ENCODE data around the gene ZDHHC11B.
"Not testable (repeated sequence)": the region's sequence is repeated elsewhere in the genome, so short reads cannot be mapped to it uniquely, and the experiment has no call there.

Gene ZDHHC11B

DNA sequence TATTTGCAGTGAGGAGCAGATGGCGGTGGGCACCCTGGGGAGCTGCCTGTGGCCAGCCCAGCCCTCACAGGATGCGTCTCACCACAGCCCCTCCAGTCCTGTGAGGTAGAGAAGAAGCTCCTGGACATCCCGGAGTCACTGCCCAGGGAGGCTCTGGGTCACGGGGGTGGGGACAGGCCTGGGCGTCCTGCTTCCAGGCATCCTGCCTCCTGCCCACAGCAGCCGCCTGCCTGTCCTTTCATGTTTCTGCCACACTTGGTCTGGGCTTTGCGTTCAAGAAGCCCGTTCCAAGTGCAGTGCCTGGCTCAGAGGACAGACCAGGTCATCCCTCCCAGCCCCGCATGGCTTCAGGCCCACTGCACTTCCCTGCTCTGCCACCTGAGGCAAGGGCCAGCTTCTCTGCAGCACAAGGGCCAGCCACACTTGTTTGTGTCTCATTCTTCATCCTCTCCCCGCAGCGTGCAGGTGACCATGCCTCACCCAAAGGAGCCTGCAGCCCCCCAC lies 38.2 kb downstream of the ZDHHC11B start:
- DNase-seq, result no peak
- Mint-ChIP-seq H3K27ac (no peak overlapping the region), H3K27me3 (no peaks in the 10 kb centered on the region), H3K4me3 (no peak overlapping the region), H3K36me3 (no peaks in the 10 kb centered on the region), H3K9me3 (no peaks in the 10 kb centered on the region), H3K4me1 (no peaks in the 10 kb centered on the region)
- no peak for ATAC-seq (replicated peaks)

DNA sequence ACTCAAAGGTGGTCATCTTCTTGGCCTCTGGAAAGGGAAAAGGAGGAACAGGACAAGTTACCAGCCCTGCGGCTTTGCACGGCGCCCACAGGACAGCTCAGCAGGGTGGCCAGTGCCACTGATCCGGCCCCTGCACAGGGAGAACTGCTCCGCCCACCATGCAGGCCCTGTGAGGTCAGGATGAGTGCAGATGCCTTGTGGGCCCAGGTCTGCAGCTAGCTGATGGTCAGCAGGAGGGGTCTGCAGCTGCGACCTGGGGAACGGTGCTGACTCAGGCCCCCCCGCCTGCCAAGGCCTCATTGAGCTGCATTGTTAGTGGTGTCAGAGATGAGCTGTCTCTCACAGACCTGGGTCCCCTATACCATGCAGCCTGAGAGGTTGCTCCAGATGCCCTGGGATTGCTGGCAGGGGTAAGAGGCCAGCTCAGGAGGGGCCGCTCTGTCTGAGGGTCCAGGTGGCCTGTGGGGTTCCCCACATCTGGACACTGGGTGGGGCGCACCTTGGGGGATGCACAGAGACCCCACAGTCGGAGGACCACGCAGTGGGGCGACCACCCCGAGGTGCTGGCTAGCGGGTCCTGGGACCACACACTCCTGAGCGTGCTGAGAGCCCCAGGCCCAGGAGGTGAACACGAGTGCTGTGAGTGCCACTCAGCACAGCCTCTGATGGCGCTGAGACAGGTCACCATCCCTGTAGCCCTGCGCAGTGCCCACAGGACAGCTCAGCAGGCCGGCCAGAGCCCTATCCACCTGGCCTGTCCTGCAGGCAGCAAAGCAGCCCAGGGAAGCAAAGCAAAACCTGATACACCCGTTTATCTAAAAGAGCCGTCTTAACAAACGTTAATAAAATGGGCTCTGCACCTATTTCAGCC lies 39.0 kb downstream of the ZDHHC11B start:
- H3K27ac Mint-ChIP-seq; H3K9me3 Mint-ChIP-seq; H3K27me3 Mint-ChIP-seq; H3K4me1 Mint-ChIP-seq; ATAC-seq (replicated peaks); H3K4me3 Mint-ChIP-seq; DNase-seq; H3K36me3 Mint-ChIP-seq: not testable (repeated sequence)

DNA sequence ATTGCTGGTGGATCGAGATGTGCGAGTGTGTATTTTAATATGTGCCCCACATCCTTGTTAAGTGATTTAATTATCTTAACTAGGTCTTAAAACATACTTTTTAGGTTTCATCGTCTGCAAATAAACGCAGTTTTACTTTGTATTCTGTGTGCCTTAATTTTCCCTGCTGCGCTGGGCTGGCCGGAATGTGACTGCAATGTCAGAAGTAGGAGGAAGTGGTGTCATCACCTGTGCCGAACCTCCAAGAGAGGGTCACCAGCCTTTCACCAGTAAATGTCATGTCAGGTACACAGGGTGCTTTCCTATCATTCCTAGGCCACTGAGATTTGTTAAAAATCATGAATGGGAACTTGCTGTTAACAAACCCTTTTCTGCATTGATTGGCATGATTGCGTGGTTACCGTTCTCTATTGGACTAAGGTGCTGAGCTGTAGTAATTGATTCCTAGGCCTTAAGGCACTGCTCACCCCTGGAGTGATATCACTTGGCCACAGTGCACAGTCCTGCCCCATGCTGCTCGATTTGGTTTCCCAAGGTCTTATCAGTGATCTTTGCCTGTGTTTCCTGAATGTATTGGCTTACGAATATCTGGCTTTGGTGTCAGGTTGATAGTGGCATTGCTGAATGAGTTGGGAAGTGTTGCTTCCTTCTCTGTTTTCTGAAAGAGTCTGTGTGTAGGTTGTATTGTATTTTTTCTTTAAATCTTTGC lies 40.7 kb downstream of the ZDHHC11B start:
- not testable (repeated sequence) for H3K27ac Mint-ChIP-seq; DNase-seq; H3K9me3 Mint-ChIP-seq; H3K27me3 Mint-ChIP-seq; H3K4me1 Mint-ChIP-seq; H3K36me3 Mint-ChIP-seq; H3K4me3 Mint-ChIP-seq; ATAC-seq (replicated peaks)

DNA sequence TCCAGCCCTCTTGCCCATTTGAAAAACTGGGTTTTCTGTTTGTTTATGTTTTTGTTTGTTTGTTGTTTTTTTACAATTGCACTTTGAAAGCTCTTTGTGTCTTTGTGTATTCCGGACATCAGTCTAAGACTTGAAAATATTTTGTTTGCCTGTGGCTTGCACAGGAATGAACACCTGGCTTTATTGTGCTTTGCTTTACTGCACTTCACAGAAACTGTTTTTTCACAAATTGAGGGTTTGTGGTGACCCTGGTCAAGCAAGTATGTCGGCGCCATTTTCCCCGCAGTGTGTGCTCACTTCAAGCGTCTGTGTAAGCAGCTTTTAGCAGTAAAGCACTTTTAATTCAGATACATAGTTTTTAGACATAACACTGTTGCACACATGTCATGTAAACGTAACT lies 42.3 kb downstream of the ZDHHC11B start:
- not testable (repeated sequence) for H3K4me1 Mint-ChIP-seq; H3K4me3 Mint-ChIP-seq; DNase-seq; ATAC-seq (replicated peaks); H3K27ac Mint-ChIP-seq; H3K36me3 Mint-ChIP-seq; H3K9me3 Mint-ChIP-seq; H3K27me3 Mint-ChIP-seq

DNA sequence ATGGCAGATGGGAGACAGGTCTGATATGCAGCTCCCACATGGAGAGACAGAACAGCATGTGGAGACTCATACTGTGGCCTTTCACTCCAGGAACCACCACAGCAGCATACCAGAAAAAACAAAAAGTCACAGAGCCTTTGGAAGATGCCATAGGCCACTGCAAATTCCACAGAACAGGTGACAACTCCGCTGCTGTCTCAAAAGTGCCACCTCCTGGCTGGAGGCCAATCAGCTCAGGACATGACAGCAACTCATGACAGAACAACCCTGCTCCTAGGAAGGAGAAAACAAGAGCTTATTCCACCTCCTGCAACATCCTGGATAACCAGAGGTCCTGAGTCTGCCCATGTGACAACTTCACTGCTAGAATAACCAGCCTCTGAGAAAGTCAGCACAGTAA lies 50.4 kb downstream of the ZDHHC11B start:
- not testable (repeated sequence) for H3K4me1 Mint-ChIP-seq; H3K4me3 Mint-ChIP-seq; ATAC-seq (replicated peaks); H3K36me3 Mint-ChIP-seq; H3K27ac Mint-ChIP-seq; DNase-seq; H3K9me3 Mint-ChIP-seq
- H3K27me3 Mint-ChIP-seq, result peaks cover 10 to 17% of the 10 kb centered on the region in 2 donors

DNA sequence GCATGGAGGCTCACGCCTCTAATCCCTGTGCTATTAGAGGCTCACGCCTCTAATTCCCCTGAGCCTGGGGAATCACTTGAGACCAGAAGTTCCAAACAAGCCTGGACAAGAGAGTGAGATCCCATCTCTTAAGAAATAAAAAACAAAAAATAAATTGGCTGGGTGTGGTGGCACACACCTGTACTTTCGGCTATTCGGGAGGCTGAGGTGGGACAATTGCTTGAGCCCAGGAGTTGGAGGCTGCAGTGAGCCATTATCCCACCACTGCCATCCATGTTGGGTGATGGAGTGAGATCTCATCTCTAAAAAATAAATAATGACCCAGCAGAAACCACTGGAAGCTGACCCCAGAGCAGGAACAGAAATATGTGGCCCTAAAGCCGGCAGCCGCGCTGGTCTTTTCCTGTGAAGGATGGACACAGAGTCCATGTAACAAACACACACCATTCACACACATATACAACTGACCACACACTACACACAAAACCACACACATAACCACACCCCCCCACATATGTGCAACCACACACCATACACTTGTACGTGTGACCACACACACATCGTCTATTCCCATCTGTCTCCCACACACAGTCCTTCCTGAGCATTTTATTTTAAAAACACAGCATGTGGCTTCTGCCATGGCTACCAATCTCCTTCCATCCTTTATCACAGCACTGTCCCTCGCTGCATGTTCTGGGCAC lies 51.6 kb downstream of the ZDHHC11B start:
- not testable (repeated sequence) for H3K9me3 Mint-ChIP-seq

DNA sequence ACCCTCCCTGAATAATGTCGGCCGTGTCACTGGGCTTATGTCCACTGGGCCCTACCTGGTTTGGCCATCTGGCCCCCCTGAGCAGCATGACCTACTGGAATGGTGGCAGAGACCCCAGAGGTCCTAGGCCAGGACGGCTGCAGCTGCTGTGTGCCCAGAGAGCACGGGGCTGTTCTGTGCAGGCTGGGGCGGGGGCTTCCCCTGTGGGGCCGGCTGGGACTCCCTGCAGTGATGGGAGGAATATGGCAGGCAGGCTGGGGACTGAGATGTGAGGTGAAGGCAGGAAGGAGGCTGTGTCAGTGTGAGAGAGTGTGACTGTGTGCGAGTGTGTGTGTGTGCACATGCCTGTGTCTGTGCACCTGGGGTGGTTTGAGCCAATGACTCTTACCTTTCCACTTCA lies 55.3 kb downstream of the ZDHHC11B start:
- H3K27ac Mint-ChIP-seq, DNase-seq, H3K4me3 Mint-ChIP-seq, H3K4me1 Mint-ChIP-seq, H3K9me3 Mint-ChIP-seq, H3K36me3 Mint-ChIP-seq: not testable (repeated sequence)
- peak in 1 of 2 donors; percentile 41 for ATAC-seq (replicated peaks)
- peaks cover 10 to 17% of the 10 kb centered on the region in 2 donors for H3K27me3 Mint-ChIP-seq

More for the DNA sequence above, 51.6 kb downstream of the ZDHHC11B start:
- DNase-seq; H3K36me3 Mint-ChIP-seq; H3K4me3 Mint-ChIP-seq; ATAC-seq (replicated peaks); H3K4me1 Mint-ChIP-seq; H3K27ac Mint-ChIP-seq: not testable (repeated sequence)
- peaks cover 10 to 17% of the 10 kb centered on the region in 2 donors for H3K27me3 Mint-ChIP-seq

DNA sequence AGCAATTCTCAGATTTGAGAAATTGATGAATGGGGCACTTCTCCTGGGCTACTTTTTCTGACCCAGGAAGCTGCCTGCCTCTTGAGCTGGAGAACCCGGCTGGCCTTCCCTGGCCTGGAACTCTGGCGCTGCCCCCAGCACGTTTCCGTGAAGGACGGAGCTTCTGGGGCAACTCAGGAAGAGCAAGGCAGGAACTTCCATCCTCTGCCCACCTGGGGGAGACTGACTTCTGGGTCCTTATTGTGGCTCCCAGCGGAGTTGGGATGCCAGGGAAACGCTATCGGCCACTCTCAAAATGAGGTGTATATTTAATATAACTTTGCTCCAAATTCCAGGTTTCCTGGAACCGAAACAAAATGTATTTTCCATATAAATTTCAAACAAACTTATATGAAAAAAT lies 57.4 kb downstream of the ZDHHC11B start:
- H3K4me1 Mint-ChIP-seq; H3K27ac Mint-ChIP-seq; ATAC-seq (replicated peaks); DNase-seq; H3K9me3 Mint-ChIP-seq; H3K36me3 Mint-ChIP-seq; H3K27me3 Mint-ChIP-seq; H3K4me3 Mint-ChIP-seq: not testable (repeated sequence)

DNA sequence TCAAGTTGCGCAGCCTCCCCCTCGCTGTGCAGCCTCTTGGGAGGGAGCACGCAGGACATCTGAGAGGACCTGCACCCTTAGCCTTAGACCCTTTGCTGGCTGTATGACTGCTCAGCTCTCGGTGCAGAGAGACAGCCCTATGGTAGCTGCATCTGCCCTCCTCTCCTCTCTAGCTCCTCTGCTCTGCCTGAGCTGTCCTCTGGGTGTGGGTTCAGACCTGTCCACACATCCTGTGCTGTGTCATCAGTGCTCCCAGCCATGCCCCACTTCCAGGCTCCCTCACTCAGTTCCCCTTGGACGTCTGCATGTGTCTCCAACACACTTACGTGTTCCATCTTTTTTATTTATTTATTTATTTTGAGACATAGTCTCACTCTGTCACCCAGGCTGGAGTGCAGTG lies 60.7 kb downstream of the ZDHHC11B start:
- not testable (repeated sequence) for H3K36me3 Mint-ChIP-seq; H3K4me3 Mint-ChIP-seq; H3K4me1 Mint-ChIP-seq; DNase-seq; H3K27ac Mint-ChIP-seq; ATAC-seq (replicated peaks)
- Mint-ChIP-seq H3K27me3 (peaks cover 8 to 19% of the 10 kb centered on the region in 2 donors), H3K9me3 (peaks cover 7 to 12% of the 10 kb centered on the region in 2 donors)

DNA sequence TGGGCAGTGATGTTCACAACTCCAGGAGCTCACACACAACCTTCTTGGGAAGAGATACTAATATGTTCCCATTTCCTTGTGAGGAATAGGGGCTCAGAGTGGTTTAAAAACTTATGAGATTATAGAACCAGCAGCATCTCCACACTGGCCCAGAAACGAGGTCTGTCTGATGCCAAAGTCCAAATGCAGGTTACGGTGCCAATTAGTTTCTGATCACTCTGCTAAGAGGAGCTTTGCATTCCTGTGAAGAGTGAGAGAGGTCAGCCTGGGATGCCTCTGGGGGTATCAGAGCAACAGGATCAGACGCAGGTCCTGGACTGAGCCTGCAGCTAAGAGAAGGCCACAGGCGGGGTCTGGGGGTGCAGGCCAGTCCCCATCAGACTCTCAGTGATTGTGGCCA lies 61.2 kb downstream of the ZDHHC11B start:
- ATAC-seq (replicated peaks); H3K4me3 Mint-ChIP-seq; DNase-seq; H3K4me1 Mint-ChIP-seq; H3K27ac Mint-ChIP-seq: not testable (repeated sequence)
- Mint-ChIP-seq H3K36me3 (peaks cover 5 to 12% of the 10 kb centered on the region in 2 donors), H3K9me3 (peaks cover 11 to 18% of the 10 kb centered on the region in 2 donors), H3K27me3 (peaks cover 9 to 24% of the 10 kb centered on the region in 2 donors)

DNA sequence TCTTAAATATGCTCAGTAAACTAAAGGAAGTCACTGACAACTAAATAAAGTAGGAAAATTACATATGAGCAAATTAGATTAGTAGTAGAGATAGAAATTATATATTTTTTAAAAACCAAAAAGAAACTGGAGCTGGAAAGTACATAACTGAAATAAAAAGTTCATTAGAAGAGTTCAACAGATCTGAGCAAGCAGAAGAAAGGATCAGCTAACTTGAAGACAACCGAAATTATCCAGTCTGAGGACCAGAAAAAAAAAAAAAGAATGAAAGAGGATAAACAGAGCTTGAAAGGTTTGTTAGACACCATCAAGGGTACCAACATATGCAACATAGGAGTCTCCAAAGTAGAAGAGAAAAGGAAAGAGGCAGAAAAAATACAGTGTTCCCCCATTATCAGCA lies 65.2 kb downstream of the ZDHHC11B start:
- H3K36me3 Mint-ChIP-seq, result peaks cover 12 to 16% of the 10 kb centered on the region in 2 donors
- not testable (repeated sequence) for H3K4me1 Mint-ChIP-seq; ATAC-seq (replicated peaks); H3K4me3 Mint-ChIP-seq; H3K27ac Mint-ChIP-seq; DNase-seq
- H3K9me3 Mint-ChIP-seq, result peaks cover 17 to 30% of the 10 kb centered on the region in 2 donors
- peaks cover 27 to 42% of the 10 kb centered on the region in 2 donors for H3K27me3 Mint-ChIP-seq

DNA sequence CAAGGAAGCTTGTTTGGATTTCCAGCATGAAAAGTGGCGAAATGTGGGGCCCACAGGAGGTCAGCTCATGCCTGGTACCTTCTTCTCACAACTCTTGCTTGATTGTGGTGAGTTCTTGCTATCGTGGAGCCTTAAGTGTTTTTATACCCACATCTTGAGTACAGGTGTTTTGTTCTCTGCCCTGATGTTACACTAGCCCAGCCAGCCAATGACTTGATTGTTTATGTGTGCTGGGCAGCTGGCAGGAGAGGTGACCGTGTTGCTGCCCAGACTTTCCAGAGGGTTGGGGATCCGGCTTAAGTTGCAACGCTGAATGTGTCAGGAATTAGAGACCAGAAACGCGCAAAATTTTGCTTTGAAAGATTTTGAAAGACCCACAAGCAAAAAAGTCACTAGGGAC lies 67.4 kb downstream of the ZDHHC11B start:
- no peak overlapping the region for H3K27ac Mint-ChIP-seq
- H3K4me3 Mint-ChIP-seq, result no peak overlapping the region
- DNase-seq, result no peak
- peaks cover 27 to 42% of the 10 kb centered on the region in 2 donors for H3K27me3 Mint-ChIP-seq
- H3K9me3 Mint-ChIP-seq, result peaks cover 17 to 30% of the 10 kb centered on the region in 2 donors
- ATAC-seq (replicated peaks), result no peak
- no peaks in the 10 kb centered on the region for H3K4me1 Mint-ChIP-seq
- H3K36me3 Mint-ChIP-seq, result peaks cover 12 to 16% of the 10 kb centered on the region in 2 donors

DNA sequence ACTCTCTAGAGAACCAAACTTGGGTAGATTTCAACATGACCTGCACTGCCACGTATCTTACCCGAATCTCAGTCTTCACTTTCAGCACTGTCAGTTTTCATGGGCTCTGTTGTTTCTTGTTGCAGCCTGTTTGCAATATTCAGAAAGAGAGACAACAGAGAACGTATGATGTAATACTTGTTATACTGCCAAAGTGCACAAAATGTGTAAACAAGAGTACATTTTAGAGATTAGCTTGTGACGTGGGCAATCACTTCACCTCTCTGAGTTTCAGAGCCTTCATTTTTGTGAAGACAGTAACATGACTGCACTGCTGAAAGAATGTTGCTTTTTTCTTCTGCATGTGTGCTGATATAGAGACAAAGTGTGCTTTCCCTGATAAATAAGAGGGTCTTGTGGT lies 67.8 kb downstream of the ZDHHC11B start:
- ATAC-seq (replicated peaks); H3K4me1 Mint-ChIP-seq; H3K4me3 Mint-ChIP-seq; H3K27ac Mint-ChIP-seq; DNase-seq: not testable (repeated sequence)
- H3K9me3 Mint-ChIP-seq, result peaks cover 17 to 30% of the 10 kb centered on the region in 2 donors
- H3K36me3 Mint-ChIP-seq, result peaks cover 12 to 16% of the 10 kb centered on the region in 2 donors
- peaks cover 29 to 43% of the 10 kb centered on the region in 2 donors for H3K27me3 Mint-ChIP-seq

DNA sequence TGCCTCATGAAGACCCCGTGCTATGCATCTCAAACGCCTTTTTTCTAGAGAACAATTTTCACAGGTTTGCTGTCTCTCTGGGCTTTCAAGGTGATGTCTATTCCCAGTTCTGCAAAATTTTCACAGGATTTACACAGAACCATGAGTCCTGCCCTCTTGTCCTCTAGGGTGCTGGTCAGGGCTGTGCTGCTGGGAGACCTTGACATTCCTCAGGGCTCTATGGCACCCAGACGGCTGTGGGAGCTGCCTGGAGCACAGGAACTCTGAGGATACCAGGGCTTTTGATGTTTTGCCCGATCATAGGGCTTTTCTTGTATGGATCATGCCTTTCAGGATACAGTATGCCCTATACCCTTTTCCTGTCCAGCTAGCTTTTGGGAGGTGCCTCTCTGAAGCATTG lies 68.9 kb downstream of the ZDHHC11B start:
- not testable (repeated sequence) for H3K4me1 Mint-ChIP-seq; H3K27ac Mint-ChIP-seq; H3K4me3 Mint-ChIP-seq; DNase-seq; ATAC-seq (replicated peaks)
- Mint-ChIP-seq H3K27me3 (peaks cover 36 to 48% of the 10 kb centered on the region in 2 donors), H3K36me3 (peaks cover 12 to 19% of the 10 kb centered on the region in 2 donors), H3K9me3 (peaks cover 17 to 36% of the 10 kb centered on the region in 2 donors)

Measured in stimulated activated naive B cell treated with anti-CD40 and anti-IgM and Interleukin-4, amounts not matched to agents 10 μg/mL and 1 μg/mL and 100 μg/mL, for 72 hours (primary cell).